BE2C (cell line): ENCODE results near the gene VEGFB.

Source experiments
- DNase-seq: peaks from one replicate; pipeline ENCODE4 v3.0.0-alpha.2; 2020
- H3K27me3 ChIP-seq: fragments of 250-450 bp; sonication (Bioruptor Pico); 2 replicates; pipeline ENCODE4 v1.5.1; 2020; ENCODE audit warnings: mild to moderate bottlenecking
- H3K36me3 ChIP-seq: fragments of 250-450 bp; sonication (Bioruptor Pico); 2 replicates; pipeline ENCODE4 v1.5.1; 2020; ENCODE audit warnings: mild to moderate bottlenecking
- H3K4me1 ChIP-seq: fragments of 250-450 bp; sonication (Bioruptor Pico); 2 replicates; pipeline ENCODE4 v1.5.1; 2020
- H3K4me3 ChIP-seq: 2 replicates; pipeline ENCODE4 v1.5.1; 2011; ENCODE audit warnings: low read depth, low read length
- H3K9me3 ChIP-seq: fragments of 250-450 bp; sonication (Bioruptor Pico); 2 replicates; pipeline ENCODE4 v1.5.1; 2020
- CTCF ChIP-seq: IDR thresholded peaks from 2 replicates; pipeline ENCODE4 v1.5.1; 2012; ENCODE audit warnings: mild to moderate bottlenecking, low read depth, low read length

VEGFB gene

GRCh38 chr11:64204464-64204989 lies 29.9 kb upstream of the VEGFB start:
- peak; percentile 78 for DNase-seq
- Histone ChIP-seq H3K36me3 (peaks cover 45% of the 10 kb centered on the region), H3K4me1 (peaks cover 4% of the 10 kb centered on the region; the same call in 1 of the 2 replicates), H3K9me3 (no peaks in the 10 kb centered on the region), H3K27me3 (no peaks in the 10 kb centered on the region), H3K4me3 (no peak overlapping the region)
- TF ChIP-seq CTCF: peak; percentile 73

GRCh38 chr11:64206457-64207255 lies 27.7 kb upstream of the VEGFB start, which contains the start of gene FERMT3:
TSS of gene FERMT3 (plus strand) at chr11:64206721. CDS start at chr11:64207365, 644 bp downstream.
- TF ChIP-seq CTCF: no peak
- peaks cover 37% of the 10 kb centered on the region for H3K36me3 ChIP-seq
- DNase-seq: no peak

GRCh38 chr11:64207256-64208085 lies 26.9 kb upstream of the VEGFB start:
- H3K9me3 ChIP-seq: no peaks in the 10 kb centered on the region
- no peak for TF ChIP-seq CTCF
- H3K27me3 ChIP-seq: no peaks in the 10 kb centered on the region
- no peak overlapping the region for H3K4me3 ChIP-seq
- peaks cover 4% of the 10 kb centered on the region; the same call in 1 of the 2 replicates for H3K4me1 ChIP-seq
- H3K36me3 ChIP-seq: peaks cover 36% of the 10 kb centered on the region
- peak; percentile 25 for DNase-seq

More at GRCh38 chr11:64206457-64207255, 27.7 kb upstream of the VEGFB start, which contains the start of gene FERMT3:
- H3K27me3 ChIP-seq: no peaks in the 10 kb centered on the region
- H3K4me3 ChIP-seq: no peak within 1 kb of the TSS
- peaks cover 4% of the 10 kb centered on the region; the same call in 1 of the 2 replicates for H3K4me1 ChIP-seq
- H3K9me3 ChIP-seq: no peaks in the 10 kb centered on the region

GRCh38 chr11:64208086-64208795 lies 26.1 kb upstream of the VEGFB start:
- no peaks in the 10 kb centered on the region for H3K9me3 ChIP-seq
- H3K4me1 ChIP-seq: peaks cover 4% of the 10 kb centered on the region; the same call in 1 of the 2 replicates
- no peak overlapping the region for H3K4me3 ChIP-seq
- TF ChIP-seq CTCF: no peak
- no peaks in the 10 kb centered on the region for H3K27me3 ChIP-seq
- H3K36me3 ChIP-seq: peaks cover 29% of the 10 kb centered on the region
- no peak for DNase-seq

GRCh38 chr11:64208796-64209562 lies 25.4 kb upstream of the VEGFB start:
- Histone ChIP-seq H3K9me3 (no peaks in the 10 kb centered on the region), H3K27me3 (no peaks in the 10 kb centered on the region), H3K36me3 (peaks cover 21% of the 10 kb centered on the region), H3K4me1 (peaks cover 4% of the 10 kb centered on the region; the same call in 1 of the 2 replicates), H3K4me3 (no peak overlapping the region)
- no peak for DNase-seq
- no peak for TF ChIP-seq CTCF
